Tibial artery (tissue), 4 donors: ENCODE measurements around the gene AIF1L.
"Not testable (repeated sequence)": the region's sequence is repeated elsewhere in the genome, so short reads cannot be mapped to it uniquely, and the experiment has no call there.

Experiments
- DNase-seq, 2 donors: peaks; one replicate each; pipeline ENCODE4 v3.0.0-alpha.2; 2019
- H3K27ac ChIP-seq, 2 donors: fragments of 200-600 bp; sonication (generic) in 1 of 2; 1 replicate in 1 of 2; 2 replicates in 1 of 2; pipeline ENCODE4 v1.5.1; 2018 to 2019; ENCODE audit warnings: mild to moderate bottlenecking in 1 of 2
- H3K27me3 ChIP-seq, 2 donors: fragments of 200-600 bp; sonication (generic) in 1 of 2; one replicate each; pipeline versions ENCODE4 v1.5.1 to v1.6.0; 2016 to 2019
- H3K36me3 ChIP-seq, 3 donors: fragments of 200-600 bp; sonication (generic) in 2 of 3; one replicate each; pipeline ENCODE4 v1.5.1; 2016 to 2019; ENCODE audit warnings: mild to moderate bottlenecking in 2 of 3
- H3K4me1 ChIP-seq, 4 donors: fragments of 200-600 bp; sonication (generic) in 2 of 4; 1 replicate in 3 of 4; 2 replicates in 1 of 4; pipeline ENCODE4 v1.5.1; 2016 to 2019
- H3K4me3 ChIP-seq, 2 donors: fragments of 200-600 bp; sonication (generic) in 1 of 2; 1 replicate in 1 of 2; 2 replicates in 1 of 2; pipeline ENCODE4 v1.5.1; 2018 to 2019; ENCODE audit warnings: mild to moderate bottlenecking in 2 of 2
- H3K9me3 ChIP-seq, 3 donors: fragments of 200-600 bp; sonication (generic) in 1 of 3; one replicate each; pipeline ENCODE4 v1.5.1; 2016 to 2019
- CTCF ChIP-seq, 2 experiments: fragments of 200-600 bp in 1 of 2; fragments of 450-650 bp in 1 of 2; IDR thresholded peaks; one replicate each; pipeline ENCODE4 v1.5.1; 2017 to 2019; ENCODE audit warnings: antibody characterized with exemption in 2 of 2, mild to moderate bottlenecking in 1 of 2, moderate library complexity in 1 of 2
- intact Hi-C: fragments of 100-400 bp; cut with DNase I; formaldehyde crosslinking; loops from one replicate; pipeline ENCODE4 v1.15.0; 2023; ENCODE audit warnings: low total_unique reads

AIF1L gene

DNA sequence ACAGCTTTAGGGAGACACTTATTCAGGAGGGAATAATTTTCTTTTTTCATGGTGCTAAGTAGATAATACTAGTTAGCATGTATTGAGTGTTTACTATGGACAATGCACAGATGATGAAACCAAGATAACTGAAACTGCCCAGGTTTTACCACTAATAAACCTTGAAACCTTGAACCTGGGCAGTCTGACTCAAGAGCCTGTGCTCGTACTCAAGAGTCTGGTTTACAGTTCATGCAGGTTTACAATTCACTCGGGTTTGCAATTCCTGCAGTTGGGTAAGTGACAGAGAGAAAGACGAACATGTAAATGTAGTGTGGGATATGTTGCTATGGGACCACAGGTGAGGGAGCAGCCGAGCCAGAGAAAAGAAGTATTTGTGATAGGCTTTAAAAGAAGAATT lies 57.3 kb downstream of the AIF1L start:
- TF ChIP-seq CTCF (IDR thresholded peaks at IDR 0.05) = no peak
- intact Hi-C loops = no loop called here
- H3K4me3 ChIP-seq = no peak overlapping the region

DNA sequence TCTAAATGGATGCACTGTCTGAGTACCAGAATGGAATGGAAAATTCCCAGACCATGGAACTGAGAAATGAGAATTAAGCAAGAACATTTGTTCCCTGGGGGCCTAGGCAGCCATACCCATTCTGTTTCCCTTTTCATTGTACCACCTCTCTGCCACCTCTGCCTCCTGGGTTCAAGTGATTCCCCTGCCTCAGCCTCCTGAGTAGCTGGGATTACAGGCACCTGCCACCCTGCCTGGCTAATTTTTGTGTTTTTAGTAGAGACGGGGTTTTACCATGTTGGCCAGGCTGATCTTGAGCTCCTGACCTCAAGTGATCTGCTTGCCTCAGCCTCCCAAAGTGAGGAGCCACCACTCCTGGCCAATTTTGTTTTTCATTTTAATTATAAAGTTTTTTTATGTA lies 62.3 kb downstream of the AIF1L start:
- H3K4me1 ChIP-seq, H3K27ac ChIP-seq, H3K4me3 ChIP-seq, H3K27me3 ChIP-seq, intact Hi-C loops, H3K9me3 ChIP-seq, DNase-seq: not testable (repeated sequence)
- H3K36me3 ChIP-seq = peaks cover 76 to 89% (median 88%) of the 10 kb centered on the region in 3 donors

More for the DNA sequence above, 57.3 kb downstream of the AIF1L start:
- no peaks in the 10 kb centered on the region for H3K9me3 ChIP-seq
- H3K36me3 ChIP-seq = peaks cover 75 to 93% (median 86%) of the 10 kb centered on the region in 3 donors
- H3K27ac ChIP-seq = no peak overlapping the region
- no peaks in the 10 kb centered on the region for H3K4me1 ChIP-seq
- no peak for DNase-seq
- no peaks in the 10 kb centered on the region for H3K27me3 ChIP-seq

- no peaks in the 10 kb centered on the region for H3K4me1 ChIP-seq
- intact Hi-C loops = loop anchor here (5.0 kb wide), 1 partner anchor 307 kb away; no protein-coding TSS in a partner anchor
- no peak overlapping the region for H3K4me3 ChIP-seq
- H3K27ac ChIP-seq = no peak overlapping the region
- peaks cover 79 to 90% (median 88%) of the 10 kb centered on the region in 3 donors for H3K36me3 ChIP-seq
- DNase-seq = no peak
- TF ChIP-seq CTCF (IDR thresholded peaks at IDR 0.05) = no peak
- H3K27me3 ChIP-seq = no peaks in the 10 kb centered on the region
- no peaks in the 10 kb centered on the region for H3K9me3 ChIP-seq
These were observed 64.2 kb downstream of the AIF1L start for GRCh38 chr9:131160416-131161112.

DNA sequence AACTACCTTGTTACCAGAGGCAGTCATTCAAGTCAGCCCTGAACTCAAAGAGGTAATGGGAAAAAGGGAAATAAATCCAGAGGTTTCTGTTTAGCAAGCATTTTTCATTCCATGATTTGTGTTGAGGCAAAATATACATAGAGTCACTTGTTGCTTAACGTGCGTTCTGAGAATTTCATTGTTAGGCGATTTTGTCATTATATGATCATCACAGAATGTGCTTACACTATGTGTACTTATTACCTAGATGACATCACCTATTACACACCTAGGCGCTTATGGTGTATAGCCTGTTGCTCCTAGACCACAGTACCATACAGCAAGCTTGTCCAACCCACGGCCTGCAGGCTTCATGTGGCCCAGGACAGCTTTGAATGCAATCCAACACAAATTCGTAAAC lies 65.3 kb downstream of the AIF1L start:
- Histone ChIP-seq H3K4me3 (no peak overlapping the region), H3K36me3 (peaks cover 80 to 95% (median 87%) of the 10 kb centered on the region in 3 donors)

GRCh38 chr9:131162886-131163285 lies 66.6 kb downstream of the AIF1L start:
- peaks cover 71 to 88% (median 78%) of the 10 kb centered on the region in 3 donors for H3K36me3 ChIP-seq
- H3K4me1 ChIP-seq = no peaks in the 10 kb centered on the region
- H3K9me3 ChIP-seq = no peaks in the 10 kb centered on the region
- H3K27ac ChIP-seq = no peak overlapping the region
- intact Hi-C loops = loop anchor here (2.0 to 5.0 kb wide), 2 partner anchors 32 to 304 kb away; no protein-coding TSS in a partner anchor
- DNase-seq = no peak
- TF ChIP-seq CTCF (IDR thresholded peaks at IDR 0.05) = no peak
- no peak overlapping the region for H3K4me3 ChIP-seq
- H3K27me3 ChIP-seq = no peaks in the 10 kb centered on the region

More for the DNA sequence above, 65.3 kb downstream of the AIF1L start:
- Histone ChIP-seq H3K9me3 (no peaks in the 10 kb centered on the region), H3K4me1 (no peaks in the 10 kb centered on the region), H3K27me3 (no peaks in the 10 kb centered on the region), H3K27ac (no peak overlapping the region)
- no peak for DNase-seq
- TF ChIP-seq CTCF (IDR thresholded peaks at IDR 0.05) = no peak
- intact Hi-C loops = loop anchor here (5.0 kb wide), 1 partner anchor 306 kb away; no protein-coding TSS in a partner anchor

GRCh38 chr9:131165523-131165922 lies 69.2 kb downstream of the AIF1L start:
- no peak for DNase-seq
- H3K27me3 ChIP-seq = no peaks in the 10 kb centered on the region
- H3K4me1 ChIP-seq = no peaks in the 10 kb centered on the region
- intact Hi-C loops = no loop called here
- H3K36me3 ChIP-seq = peaks cover 48 to 74% (median 52%) of the 10 kb centered on the region in 3 donors
- H3K4me3 ChIP-seq = no peak overlapping the region
- no peak overlapping the region for H3K27ac ChIP-seq
- no peaks in the 10 kb centered on the region for H3K9me3 ChIP-seq
- TF ChIP-seq CTCF (IDR thresholded peaks at IDR 0.05) = no peak
